GM23248 (cell line): ENCODE data around the gene OR10G3. TPM values are rescaled to one million over a fixed set of nuclear protein-coding genes. Genes with fewer than 3 reads are reported as not detected.

Experiments used
- DNase-seq: peaks from one replicate; pipeline ENCODE4 v3.0.0-alpha.2; 2015
- H2AFZ ChIP-seq: fragments of 200-600 bp; sonication (generic); 2 replicates; pipeline ENCODE4 v1.6.1; 2016; ENCODE audit warnings: antibody characterized with exemption
- H3F3A ChIP-seq: fragments of 200-600 bp; sonication (generic); 2 replicates; pipeline ENCODE4 v1.6.1; 2016; ENCODE audit warnings: mild to moderate bottlenecking, antibody characterized with exemption, mixed run types; ENCODE audit not compliant: insufficient read depth
- H3K27ac ChIP-seq: fragments of 200-600 bp; sonication (generic); 2 replicates; pipeline ENCODE4 v1.5.1; 2016; ENCODE audit warnings: mild to moderate bottlenecking
- H3K27me3 ChIP-seq: fragments of 200-600 bp; sonication (generic); replicated peaks from 2 replicates; pipeline ENCODE4 v1.6.1; 2016; ENCODE audit warnings: mild to moderate bottlenecking; ENCODE audit not compliant: insufficient read depth
- H3K36me3 ChIP-seq: fragments of 200-600 bp; sonication (generic); 2 replicates; pipeline ENCODE4 v1.6.1; 2016; ENCODE audit warnings: low read depth, mild to moderate bottlenecking
- H3K4me1 ChIP-seq: fragments of 200-600 bp; sonication (generic); 2 replicates; pipeline ENCODE4 v1.6.1; 2016; ENCODE audit warnings: mild to moderate bottlenecking; ENCODE audit not compliant: insufficient read depth
- H3K4me2 ChIP-seq: fragments of 200-600 bp; sonication (generic); one replicate; pipeline ENCODE4 v1.6.1; 2016; ENCODE audit warnings: mild to moderate bottlenecking; ENCODE audit not compliant: unreplicated experiment
- H3K4me3 ChIP-seq: fragments of 200-600 bp; sonication (generic); 2 replicates; pipeline ENCODE4 v1.5.1; 2016; ENCODE audit warnings: mild to moderate bottlenecking
- H3K79me2 ChIP-seq: fragments of 200-600 bp; sonication (generic); 2 replicates; pipeline ENCODE4 v1.6.1; 2016; ENCODE audit warnings: mild to moderate bottlenecking; ENCODE audit not compliant: insufficient read depth
- H3K9ac ChIP-seq: fragments of 200-600 bp; sonication (generic); 2 replicates; pipeline ENCODE4 v1.6.1; 2016; ENCODE audit warnings: mild to moderate bottlenecking
- H3K9me2 ChIP-seq: fragments of 200-600 bp; sonication (generic); 2 replicates; pipeline ENCODE4 v1.6.1; 2016; ENCODE audit warnings: mixed run types, mild to moderate bottlenecking, moderate library complexity; ENCODE audit not compliant: insufficient read depth
- H3K9me3 ChIP-seq: fragments of 200-600 bp; sonication (generic); one replicate; pipeline ENCODE4 v1.6.1; 2017; ENCODE audit warnings: low read depth
- H4K20me1 ChIP-seq: fragments of 200-600 bp; sonication (generic); 2 replicates; pipeline ENCODE4 v1.6.0; 2016; ENCODE audit not compliant: insufficient read depth
- EZH2 ChIP-seq: fragments of 200-600 bp; sonication (generic); IDR thresholded peaks from 2 replicates; pipeline ENCODE4 v1.6.1; 2018; ENCODE audit warnings: antibody characterized with exemption, mild to moderate bottlenecking; ENCODE audit not compliant: insufficient read depth, poor library complexity, severe bottlenecking
- EZH2phosphoT487 ChIP-seq: fragments of 200-600 bp; sonication (generic); IDR thresholded peaks from 2 replicates; pipeline ENCODE4 v1.6.1; 2018; ENCODE audit warnings: antibody characterized with exemption, moderate library complexity, mild to moderate bottlenecking, low read depth; ENCODE audit not compliant: insufficient read depth
- WGBS, 2 experiments: methylation state at CpG; one replicate each; pipeline ENCODE4 v1.1.6; 2015 to 2017; ENCODE audit warnings: low lambda C conversion rate in 2 of 2, low coverage in 1 of 2; ENCODE audit errors: missing lambda C conversion rate in 2 of 2; 5-methylcytosine and 5-hydroxymethylcytosine counted together
- in situ Hi-C: fragments of 300-500 bp; cut with MboI; formaldehyde crosslinking; loops from 2 replicates; pipeline ENCODE4 v1.15.0; 2020
- polyA plus RNA-seq: library from polyadenylated mRNA; unstranded; fragments of >200 nt; fragmentation: Nextera tagmentation; extraction: Ambion mirVana; gene quantifications from 2 replicates; pipeline ENCODE4 v1.2.1, GENCODE V29; 2016
- total RNA-seq: library from RNA; depleted of rRNA; stranded (reverse); fragments of >200 nt; shearing (Covaris generic); gene quantifications from 2 replicates; pipeline ENCODE4 v1.2.3, GENCODE V29; 2014

OR10G3 gene
- total and polyA plus RNA-seq, 2 experiments from 2014 or later, result not detected

DNA sequence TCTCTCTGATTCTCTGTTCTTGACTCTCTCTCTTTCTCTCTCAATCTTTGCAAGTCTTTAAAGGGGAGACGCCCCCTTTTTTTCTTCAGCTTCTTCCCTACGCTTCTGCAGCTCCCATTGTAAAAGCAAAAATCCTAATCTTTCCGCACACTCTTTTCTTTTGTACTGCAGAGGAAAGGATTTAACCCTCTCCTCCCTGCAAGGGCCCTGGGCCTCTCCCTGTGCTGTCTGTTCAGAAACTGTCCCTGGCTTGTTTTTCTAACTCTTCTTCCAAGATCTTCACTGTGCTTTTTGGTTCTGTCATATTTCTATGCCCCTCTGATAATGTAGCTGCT is 42.8 kb downstream of the OR10G3 start:
- peak overlapping the region; percentile 25; the same call in 1 of the 2 replicates for H3K4me3 ChIP-seq
- DNase-seq, result no peak
- in situ Hi-C loops, result no loop called here
- TF ChIP-seq EZH2, result no peak
- TF ChIP-seq EZH2phosphoT487, result 0 out of 2 replicates have a peak, but pooled peaks have one; percentile 3
- no peak overlapping the region for H3K4me2 ChIP-seq
- no peak overlapping the region; the same call in 1 of the 2 replicates for H2AFZ ChIP-seq
- peaks cover 64% of the 10 kb centered on the region for H3K27me3 ChIP-seq
- H3K27ac ChIP-seq, result no peak overlapping the region
- H3K9me3 ChIP-seq, result no peaks in the 10 kb centered on the region
- H3K9me2 ChIP-seq, result no peaks in the 10 kb centered on the region
- H4K20me1 ChIP-seq, result no peaks in the 10 kb centered on the region
- H3K36me3 ChIP-seq, result no peaks in the 10 kb centered on the region
- H3K79me2 ChIP-seq, result no peaks in the 10 kb centered on the region
- no peaks in the 10 kb centered on the region for H3F3A ChIP-seq
- 6 to 8% methylated on average over 3 of the region's 3 CpGs for WGBS, 2 experiments
- H3K9ac ChIP-seq, result no peak overlapping the region
- no peaks in the 10 kb centered on the region for H3K4me1 ChIP-seq

DNA sequence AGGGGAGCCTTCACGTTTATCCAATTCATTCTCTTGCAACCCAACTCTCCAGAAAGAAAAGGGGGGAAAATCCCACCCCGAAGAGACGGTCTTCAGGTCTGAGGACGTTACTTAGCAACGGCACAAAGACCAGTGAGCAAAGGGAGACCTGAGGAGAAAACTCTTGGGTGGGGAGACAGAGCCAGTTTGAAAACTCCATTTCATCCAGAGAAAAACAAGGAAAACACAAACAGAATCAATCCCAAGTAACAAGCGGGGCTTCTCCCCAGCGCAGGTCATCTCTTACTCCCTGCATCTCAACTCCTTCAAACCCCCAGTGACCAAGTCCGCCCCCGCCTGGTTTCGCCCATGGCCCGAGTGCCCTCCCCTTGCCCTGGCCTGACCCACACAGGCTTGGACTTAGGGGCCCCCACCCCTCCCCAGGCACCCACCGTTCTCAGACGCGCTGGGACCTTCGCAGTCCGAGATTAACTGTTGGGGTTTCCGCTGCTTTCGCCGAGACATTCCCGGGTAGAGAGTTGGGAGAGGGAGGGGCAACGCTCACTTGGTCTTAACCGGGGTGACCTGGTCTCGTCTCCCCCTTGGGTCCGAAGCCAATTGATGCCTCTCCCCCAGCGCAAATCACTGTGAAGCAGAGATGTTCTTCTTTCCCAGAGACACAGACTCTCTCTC is 43.3 kb downstream of the OR10G3 start:
- peak overlapping the region; percentile 41 for H3K4me2 ChIP-seq

GRCh38 chr14:21535545-21536417 is 44.1 kb downstream of the OR10G3 start:
- Histone ChIP-seq H3F3A (no peaks in the 10 kb centered on the region), H3K27me3 (peaks cover 68% of the 10 kb centered on the region), H3K4me1 (no peaks in the 10 kb centered on the region), H3K9ac (no peak overlapping the region), H3K79me2 (no peaks in the 10 kb centered on the region), H2AFZ (peak overlapping the region; percentile 34; the same call in 1 of the 2 replicates), H3K9me2 (no peaks in the 10 kb centered on the region), H3K27ac (no peak overlapping the region), H3K9me3 (no peaks in the 10 kb centered on the region), H3K36me3 (no peaks in the 10 kb centered on the region), H3K4me3 (0 out of 2 replicates have a peak overlapping the region, but pooled peaks have one; percentile 25), H4K20me1 (no peaks in the 10 kb centered on the region), H3K4me2 (no peak overlapping the region)
- no peak for DNase-seq
- WGBS, 2 experiments, result 11 to 12% methylated on average over 6 of the region's 6 CpGs
- TF ChIP-seq EZH2 (peak; percentile 56), EZH2phosphoT487 (no peak)
- in situ Hi-C loops, result no loop called here

More for the DNA sequence above, 43.3 kb downstream of the OR10G3 start:
- in situ Hi-C loops, result no loop called here
- Histone ChIP-seq H3K27me3 (peaks cover 64% of the 10 kb centered on the region), H3K9ac (no peak overlapping the region), H3K79me2 (no peaks in the 10 kb centered on the region), H3K4me1 (no peaks in the 10 kb centered on the region), H3K9me3 (no peaks in the 10 kb centered on the region), H3K9me2 (no peaks in the 10 kb centered on the region), H3K27ac (no peak overlapping the region), H3K4me3 (peak overlapping the region; percentile 25), H4K20me1 (no peaks in the 10 kb centered on the region), H3F3A (no peaks in the 10 kb centered on the region), H2AFZ (peak overlapping the region; percentile 34; the same call in 1 of the 2 replicates), H3K36me3 (no peaks in the 10 kb centered on the region)
- TF ChIP-seq EZH2phosphoT487, result no peak
- TF ChIP-seq EZH2, result no peak
- 2 to 4% methylated on average over 23 to 25 of the region's 25 CpGs for WGBS, 2 experiments
- DNase-seq, result no peak

DNA sequence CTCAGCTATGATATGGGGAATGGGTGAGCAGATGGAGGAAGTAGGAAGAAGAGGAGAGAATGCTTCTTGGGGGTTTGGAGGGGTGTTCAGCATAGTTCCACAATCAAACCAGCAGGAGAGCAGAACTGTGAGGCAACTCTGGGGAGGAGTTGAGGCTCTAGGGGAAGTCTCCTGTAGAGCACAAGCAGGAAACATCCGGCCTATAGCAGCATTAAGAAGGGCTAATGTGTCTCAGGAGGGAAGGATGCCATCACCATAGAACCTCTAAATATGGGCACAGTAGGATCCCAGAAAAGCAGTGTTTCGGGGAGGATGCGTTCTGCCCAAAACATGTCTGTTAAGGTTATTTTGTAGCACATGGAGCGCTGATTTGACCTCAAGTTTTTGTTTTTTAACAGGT is 45.3 kb downstream of the OR10G3 start:
- H3K27ac ChIP-seq, result no peak overlapping the region
- no peak overlapping the region for H3K4me3 ChIP-seq
- no peaks in the 10 kb centered on the region for H3K9me3 ChIP-seq
- H3K79me2 ChIP-seq, result no peaks in the 10 kb centered on the region
- DNase-seq, result no peak
- no peaks in the 10 kb centered on the region for H3K36me3 ChIP-seq
- in situ Hi-C loops, result no loop called here
- 48 to 59% methylated on average over 4 of the region's 4 CpGs for WGBS, 2 experiments
- peaks cover 70% of the 10 kb centered on the region for H3K27me3 ChIP-seq
- no peaks in the 10 kb centered on the region for H3F3A ChIP-seq
- H2AFZ ChIP-seq, result no peak overlapping the region
- no peaks in the 10 kb centered on the region for H3K9me2 ChIP-seq
- TF ChIP-seq EZH2phosphoT487 (no peak), EZH2 (no peak)
- H4K20me1 ChIP-seq, result no peaks in the 10 kb centered on the region
- H3K4me2 ChIP-seq, result no peak overlapping the region
- no peaks in the 10 kb centered on the region for H3K4me1 ChIP-seq
- no peak overlapping the region for H3K9ac ChIP-seq
